OCI-LY7 (cell line): Measurements from ENCODE around the gene AMTN.

Source experiments
- CTCF ChIP-seq: fragments of 200-600 bp; sonication (generic); conservative IDR thresholded peaks from 2 replicates; pipeline ENCODE4 v1.5.1; 2014; ENCODE audit warnings: mild to moderate bottlenecking, antibody characterized with exemption, low read length, moderate library complexity, mixed read lengths
- EZH2phosphoT487 ChIP-seq: fragments of 200-600 bp; sonication (generic); IDR thresholded peaks from 2 replicates; pipeline ENCODE4 v1.6.1; 2018; ENCODE audit warnings: low read depth, borderline replicate concordance, mild to moderate bottlenecking, mixed run types, antibody characterized with exemption, low read length, moderate library complexity, mixed read lengths

DNA sequence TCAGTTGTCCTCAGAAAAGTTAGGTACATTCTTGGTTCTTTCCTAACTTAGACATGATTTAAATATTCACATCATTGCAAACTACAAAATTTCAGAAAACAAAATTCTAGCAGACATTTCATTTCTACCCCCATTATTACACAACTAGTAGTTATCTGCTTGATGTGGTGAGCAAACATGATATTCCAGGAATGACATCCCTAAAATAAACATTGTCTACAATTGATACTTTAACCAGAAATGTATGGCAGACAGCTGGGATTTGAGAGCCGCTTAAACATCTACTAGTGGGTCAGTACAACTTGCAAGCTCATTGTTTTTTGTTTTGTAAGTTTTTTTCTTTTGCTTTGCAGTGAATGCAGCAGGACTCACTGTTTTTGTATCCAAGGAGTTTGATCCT lies 41.6 kb downstream of the AMTN start:
- TF ChIP-seq CTCF (no peak), EZH2phosphoT487 (no peak)
